CD4-positive, alpha-beta T cell treated with Interferon alpha-2 for 1 hour (primary cell): Measurements from ENCODE around the gene CARM1.
"Not testable (repeated sequence)": the region's sequence is repeated elsewhere in the genome, so short reads cannot be mapped to it uniquely, and the experiment has no call there.

Source experiments
- DNase-seq, 2 donors: peaks; one replicate each; pipeline ENCODE4 v3.0.0-alpha.2; 2020 to 2022

Gene CARM1

GRCh38 chr19:10935371-10936059 is 64.2 kb downstream of the CARM1 start:
- DNase-seq: no peak

- DNase-seq: peak; percentile 18 to 66
Observed at GRCh38 chr19:10936661-10937084, 65.3 kb downstream of the CARM1 start.

GRCh38 chr19:10941649-10942048 is 70.3 kb downstream of the CARM1 start:
- not testable (repeated sequence) for DNase-seq

DNA sequence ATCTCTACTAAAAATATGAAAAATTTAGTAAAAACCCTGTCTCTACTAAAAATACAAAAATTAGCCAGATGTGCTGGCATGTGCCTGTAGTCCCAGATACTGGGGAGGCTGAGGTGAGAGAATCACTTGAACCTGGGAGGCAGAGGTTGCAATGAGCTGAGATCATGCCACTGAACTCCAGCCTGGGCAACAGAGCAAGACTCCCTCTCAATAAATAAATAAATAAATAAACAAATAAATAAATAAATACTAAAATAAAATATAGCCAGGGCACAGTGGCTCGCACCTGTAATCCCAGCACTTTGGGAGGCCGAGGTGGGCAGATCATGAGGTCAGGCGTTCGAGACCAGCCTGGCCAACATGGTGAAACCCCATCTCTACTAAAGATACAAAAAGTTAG is 72.1 kb downstream of the CARM1 start:
- not testable (repeated sequence) for DNase-seq

GRCh38 chr19:10945264-10945663 is 73.9 kb downstream of the CARM1 start:
- no peak for DNase-seq

- no peak for DNase-seq
Observed at GRCh38 chr19:10946958-10947657, 75.8 kb downstream of the CARM1 start.

DNA sequence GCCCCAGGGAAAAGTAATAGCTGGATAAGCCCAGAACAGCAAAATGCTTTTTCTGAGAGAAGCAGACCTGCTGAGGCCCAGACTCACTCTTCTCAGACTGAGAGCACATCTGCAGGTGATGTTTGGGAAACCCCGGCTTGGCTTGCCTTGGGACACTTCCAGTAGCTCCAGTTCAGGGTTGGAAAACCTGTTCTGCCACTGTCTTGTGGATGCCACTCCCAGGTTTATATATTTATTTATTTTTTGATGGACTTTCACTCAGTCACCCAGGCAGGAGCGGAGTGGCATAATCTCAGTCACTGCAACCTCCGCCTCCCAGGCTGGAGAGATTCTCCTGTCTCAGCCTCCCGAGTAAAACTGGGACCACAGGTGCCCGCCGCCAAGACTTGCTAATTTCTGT is 81.5 kb downstream of the CARM1 start:
- DNase-seq: no peak

DNA sequence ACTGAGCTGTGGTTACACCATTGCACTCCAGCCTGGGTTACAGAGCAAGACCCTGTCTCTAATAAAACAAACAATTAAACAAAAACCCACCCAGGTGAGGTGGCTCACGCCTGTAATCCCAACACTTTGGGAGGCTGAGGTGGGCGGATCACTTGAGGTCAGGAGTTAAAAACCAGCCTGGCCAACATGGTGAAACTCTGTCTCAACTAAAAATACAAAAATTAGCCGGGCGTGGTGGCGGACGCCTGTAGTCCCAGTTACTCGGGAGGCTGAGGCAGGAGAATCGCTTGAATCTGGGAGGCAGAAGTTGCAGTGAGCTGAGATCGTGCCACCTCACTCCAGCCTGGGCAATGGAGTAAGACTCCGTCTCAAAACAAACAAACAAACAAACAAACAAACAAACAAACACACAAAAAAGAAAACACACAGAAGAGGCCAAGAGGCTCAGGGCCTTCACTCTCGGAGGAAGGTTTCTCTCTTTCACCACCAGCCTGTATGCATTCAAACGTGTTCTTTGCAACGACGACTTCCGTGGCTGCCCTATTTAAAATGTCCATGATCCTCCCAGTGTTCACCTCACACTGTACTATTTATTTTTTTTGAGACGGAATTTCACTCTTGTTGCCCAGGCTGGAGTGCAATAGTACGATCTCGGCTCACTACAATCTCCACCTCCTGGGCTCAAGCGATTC is 88.1 kb downstream of the CARM1 start:
- DNase-seq: not testable (repeated sequence)

GRCh38 chr19:10960314-10961072 is 89.1 kb downstream of the CARM1 start, which contains the start of gene SMARCA4:
Gene SMARCA4, plus strand, starts transcription at chr19:10961030. Its CDS starts 23,122 bp downstream, at chr19:10984152.
- DNase-seq: peak; percentile 98

GRCh38 chr19:10961073-10961860 is 89.9 kb downstream of the CARM1 start:
- no peak for DNase-seq

DNA sequence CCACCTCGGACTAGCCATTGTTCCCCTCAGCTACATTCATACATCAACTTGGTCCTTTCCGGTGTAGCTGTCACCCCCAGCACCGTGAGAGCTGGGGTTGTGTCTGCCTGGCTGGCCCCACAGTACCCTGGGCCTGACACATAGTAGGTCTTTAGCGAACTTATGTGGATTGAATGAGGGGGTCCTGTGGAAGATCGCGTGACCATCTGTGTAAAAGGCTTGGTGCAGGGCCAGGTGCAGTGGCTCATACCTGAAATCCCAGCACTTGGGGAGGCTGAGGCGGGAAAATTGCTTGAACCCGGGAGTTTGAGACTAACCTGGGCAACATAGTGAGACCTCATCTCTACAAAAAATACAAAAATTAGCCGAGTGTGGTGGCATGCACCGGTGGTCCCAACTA is 91.5 kb downstream of the CARM1 start:
- no peak for DNase-seq

DNA sequence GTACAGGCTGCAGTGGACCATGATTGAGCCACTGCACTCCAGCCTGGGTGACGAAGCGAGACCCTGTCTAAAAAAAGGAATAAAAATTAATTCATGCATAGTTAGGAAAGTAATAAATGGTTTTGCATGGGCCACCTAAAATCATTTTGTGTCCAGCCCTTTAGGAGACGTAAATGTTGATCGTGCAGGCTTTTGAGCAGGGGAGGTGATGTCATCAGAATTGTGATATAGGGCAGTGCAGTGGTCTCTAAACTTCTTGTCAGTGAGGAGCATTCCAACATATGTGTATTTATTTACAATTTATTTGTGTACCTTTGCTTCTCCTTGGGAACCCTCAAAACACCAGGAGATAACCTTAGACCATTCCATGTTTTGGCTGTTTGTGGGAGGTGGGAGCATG is 92.5 kb downstream of the CARM1 start:
- DNase-seq: no peak

GRCh38 chr19:10964903-10965302 is 93.5 kb downstream of the CARM1 start:
- no peak for DNase-seq

DNA sequence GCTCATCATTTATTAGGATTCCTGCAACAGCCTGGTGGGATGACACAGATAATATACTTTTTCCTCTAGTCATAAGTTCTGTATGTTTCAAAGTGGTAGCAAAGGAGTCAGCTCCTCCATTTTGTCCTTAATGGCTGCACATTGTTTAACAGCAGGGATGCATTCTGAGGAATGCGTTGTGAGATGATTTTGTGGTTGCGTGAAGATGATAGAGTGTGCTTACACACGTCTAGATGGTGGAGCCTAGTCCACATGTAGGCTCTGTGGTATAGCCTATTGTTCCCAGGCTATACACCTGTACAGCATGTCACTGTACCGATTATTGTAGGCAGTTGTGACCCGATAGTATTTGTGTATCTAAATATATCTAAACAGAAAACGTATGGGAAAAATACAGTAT is 94.0 kb downstream of the CARM1 start:
- no peak for DNase-seq

DNA sequence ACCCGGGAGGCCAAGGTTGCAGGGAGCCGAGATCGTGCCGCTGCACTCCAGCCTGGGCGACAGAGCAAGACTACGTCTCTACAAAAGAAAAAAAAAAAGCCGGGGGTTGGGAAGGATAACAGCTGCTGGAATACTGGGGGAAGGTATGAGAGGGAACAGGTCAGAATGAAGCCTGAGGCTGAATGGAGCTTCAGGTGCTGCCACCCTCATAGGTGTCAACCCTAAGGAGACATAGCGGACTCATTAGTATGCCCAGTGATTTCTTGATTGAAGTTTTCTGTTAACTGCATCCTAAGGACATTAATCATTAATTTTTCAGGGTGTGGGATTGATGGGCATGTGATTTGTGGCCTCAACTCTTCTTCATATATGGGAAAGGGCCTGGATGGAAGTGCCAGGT is 95.5 kb downstream of the CARM1 start:
- DNase-seq: no peak

DNA sequence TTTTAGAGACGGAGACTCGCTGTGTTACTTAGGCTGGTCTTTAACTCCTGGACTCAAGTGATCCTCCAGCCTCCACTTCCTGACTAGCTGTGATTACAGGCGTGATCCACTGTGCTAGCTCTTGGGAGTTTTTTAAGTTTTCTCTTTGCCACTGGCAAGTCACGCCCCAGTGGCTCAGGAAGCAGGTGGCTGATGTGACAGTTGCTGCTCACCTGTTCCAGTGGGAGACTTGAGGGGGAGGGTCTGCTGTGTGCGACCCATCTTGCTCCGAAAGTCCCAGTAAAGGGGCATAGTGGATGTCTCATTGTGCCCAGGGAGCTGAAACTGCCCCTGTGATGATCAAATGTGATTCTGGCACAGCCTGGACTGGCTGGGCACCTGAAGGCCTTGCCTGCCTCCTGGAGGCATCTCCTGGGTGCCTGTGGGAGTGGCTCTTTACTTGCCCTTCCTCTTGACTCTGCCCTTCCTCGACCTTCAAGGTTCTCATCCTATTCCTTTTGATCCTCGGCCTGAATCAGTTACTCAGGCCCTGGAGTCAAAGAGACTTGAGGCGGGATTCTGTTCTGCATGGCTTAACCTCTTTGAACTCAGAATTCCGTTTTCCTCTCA is 97.3 kb downstream of the CARM1 start:
- no peak for DNase-seq

DNA sequence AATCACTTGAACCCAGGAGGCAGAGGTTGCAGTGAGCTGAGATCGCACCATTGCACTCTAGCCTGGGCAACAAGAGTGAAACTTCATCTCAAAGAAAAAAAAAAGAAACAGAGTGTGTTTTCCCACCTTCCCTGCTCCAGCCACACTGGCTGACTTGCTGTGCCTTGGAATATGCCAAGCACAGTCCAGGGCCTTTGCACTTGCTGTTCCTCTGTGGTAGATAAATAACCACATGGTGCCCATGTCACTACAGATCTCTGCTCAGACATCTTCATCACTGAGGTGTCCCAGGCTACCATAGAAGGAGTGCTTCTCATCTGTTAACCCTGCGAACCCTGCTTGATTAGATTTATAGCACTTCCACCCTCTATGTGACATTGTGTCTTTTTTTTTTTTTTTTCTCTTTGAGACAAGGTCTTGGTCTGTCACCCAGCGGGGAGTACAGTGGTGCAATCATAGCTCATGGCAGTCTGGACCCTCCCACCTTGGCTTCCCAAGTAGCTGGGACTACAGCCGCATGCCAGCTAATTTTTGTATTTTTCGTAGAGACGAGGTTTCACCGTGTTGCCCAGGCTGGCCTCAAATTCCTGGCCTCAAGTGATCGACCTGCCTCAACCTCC is 99.9 kb downstream of the CARM1 start:
- DNase-seq: no peak
